IMR-90 (cell line): ENCODE results near the gene CPEB3.

Source experiments
- BHLHE40 ChIP-seq: fragments of 150-350 bp; IDR thresholded peaks from 2 replicates; pipeline ENCODE4 v1.6.1; 2016; ENCODE audit warnings: mild to moderate bottlenecking, low read depth, low read length
- CEBPB ChIP-seq: IDR thresholded peaks from 2 replicates; pipeline ENCODE4 v1.6.1; 2012; ENCODE audit warnings: low read depth, low read length, improper control_type of control experiment
- CHD1 ChIP-seq: IDR thresholded peaks from 2 replicates; pipeline ENCODE4 v1.6.1; 2012; ENCODE audit warnings: low read depth, low read length, improper control_type of control experiment
- CTCF ChIP-seq: conservative IDR thresholded peaks from 2 replicates; pipeline ENCODE4 v1.5.1; 2012; ENCODE audit warnings: mild to moderate bottlenecking, low read depth, low read length, improper control_type of control experiment
- NFE2L2 ChIP-seq: fragments of 150-350 bp; IDR thresholded peaks from 2 replicates; pipeline ENCODE4 v1.6.1; 2016; ENCODE audit warnings: low read depth, mild to moderate bottlenecking, low read length
- RCOR1 ChIP-seq: IDR thresholded peaks from 2 replicates; pipeline ENCODE4 v1.6.1; 2012; ENCODE audit warnings: mild to moderate bottlenecking, low read length, improper control_type of control experiment; ENCODE audit not compliant: insufficient replicate concordance
- RFX5 ChIP-seq: IDR thresholded peaks from 2 replicates; pipeline ENCODE4 v1.8.0; 2012; ENCODE audit warnings: low read depth, mild to moderate bottlenecking, low read length, moderate library complexity
- SMC3 ChIP-seq: fragments of 150-350 bp; IDR thresholded peaks from 2 replicates; pipeline ENCODE4 v1.6.1; 2016; ENCODE audit warnings: low read depth, mild to moderate bottlenecking, antibody characterized with exemption, low read length, moderate library complexity
- USF2 ChIP-seq: fragments of 150-350 bp; IDR thresholded peaks from 2 replicates; pipeline ENCODE4 v1.6.1; 2017; ENCODE audit warnings: mild to moderate bottlenecking, antibody characterized with exemption, low read length, low read depth

- TF ChIP-seq CTCF (no peak), RCOR1 (no peak), USF2 (no peak), CHD1 (no peak), BHLHE40 (no peak), NFE2L2 (no peak), RFX5 (no peak), SMC3 (no peak), CEBPB (no peak)
Measured at GRCh38 chr10:92130622-92131274, 160.1 kb downstream of the CPEB3 start.
